ENCODE data around the gene GBGT1.

DNA sequence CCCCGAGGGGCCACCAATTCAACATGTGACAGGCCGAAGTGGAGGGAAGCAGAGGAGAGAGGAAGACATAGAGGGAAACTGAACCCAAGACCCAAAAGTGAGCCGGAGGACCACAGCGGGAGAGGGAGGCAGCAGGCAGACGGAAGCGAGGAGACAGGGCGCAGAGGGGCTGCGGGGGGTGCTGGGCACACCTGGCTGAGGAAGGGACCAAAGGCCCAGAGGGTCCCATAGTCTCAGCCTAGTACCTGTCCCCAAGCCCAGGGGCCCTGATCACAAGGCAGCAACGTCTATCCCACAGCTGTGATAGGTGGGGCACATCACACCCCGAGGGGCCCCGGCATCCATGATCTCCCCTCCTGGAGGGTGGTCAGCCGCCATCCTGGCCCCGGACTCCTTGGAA, 35.6 kb downstream of the GBGT1 start:
- TF ChIP-seq, protein P1, sequence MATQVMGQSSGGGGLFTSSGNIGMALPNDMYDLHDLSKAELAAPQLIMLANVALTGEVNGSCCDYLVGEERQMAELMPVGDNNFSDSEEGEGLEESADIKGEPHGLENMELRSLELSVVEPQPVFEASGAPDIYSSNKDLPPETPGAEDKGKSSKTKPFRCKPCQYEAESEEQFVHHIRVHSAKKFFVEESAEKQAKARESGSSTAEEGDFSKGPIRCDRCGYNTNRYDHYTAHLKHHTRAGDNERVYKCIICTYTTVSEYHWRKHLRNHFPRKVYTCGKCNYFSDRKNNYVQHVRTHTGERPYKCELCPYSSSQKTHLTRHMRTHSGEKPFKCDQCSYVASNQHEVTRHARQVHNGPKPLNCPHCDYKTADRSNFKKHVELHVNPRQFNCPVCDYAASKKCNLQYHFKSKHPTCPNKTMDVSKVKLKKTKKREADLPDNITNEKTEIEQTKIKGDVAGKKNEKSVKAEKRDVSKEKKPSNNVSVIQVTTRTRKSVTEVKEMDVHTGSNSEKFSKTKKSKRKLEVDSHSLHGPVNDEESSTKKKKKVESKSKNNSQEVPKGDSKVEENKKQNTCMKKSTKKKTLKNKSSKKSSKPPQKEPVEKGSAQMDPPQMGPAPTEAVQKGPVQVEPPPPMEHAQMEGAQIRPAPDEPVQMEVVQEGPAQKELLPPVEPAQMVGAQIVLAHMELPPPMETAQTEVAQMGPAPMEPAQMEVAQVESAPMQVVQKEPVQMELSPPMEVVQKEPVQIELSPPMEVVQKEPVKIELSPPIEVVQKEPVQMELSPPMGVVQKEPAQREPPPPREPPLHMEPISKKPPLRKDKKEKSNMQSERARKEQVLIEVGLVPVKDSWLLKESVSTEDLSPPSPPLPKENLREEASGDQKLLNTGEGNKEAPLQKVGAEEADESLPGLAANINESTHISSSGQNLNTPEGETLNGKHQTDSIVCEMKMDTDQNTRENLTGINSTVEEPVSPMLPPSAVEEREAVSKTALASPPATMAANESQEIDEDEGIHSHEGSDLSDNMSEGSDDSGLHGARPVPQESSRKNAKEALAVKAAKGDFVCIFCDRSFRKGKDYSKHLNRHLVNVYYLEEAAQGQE (IDR thresholded peaks at IDR 0.05; ENCODE audit: insufficient read depth in 1 of 2, low read depth in 2 of 2, low read length in 1 of 2), result no peak
- TF ChIP-seq, protein P2, sequence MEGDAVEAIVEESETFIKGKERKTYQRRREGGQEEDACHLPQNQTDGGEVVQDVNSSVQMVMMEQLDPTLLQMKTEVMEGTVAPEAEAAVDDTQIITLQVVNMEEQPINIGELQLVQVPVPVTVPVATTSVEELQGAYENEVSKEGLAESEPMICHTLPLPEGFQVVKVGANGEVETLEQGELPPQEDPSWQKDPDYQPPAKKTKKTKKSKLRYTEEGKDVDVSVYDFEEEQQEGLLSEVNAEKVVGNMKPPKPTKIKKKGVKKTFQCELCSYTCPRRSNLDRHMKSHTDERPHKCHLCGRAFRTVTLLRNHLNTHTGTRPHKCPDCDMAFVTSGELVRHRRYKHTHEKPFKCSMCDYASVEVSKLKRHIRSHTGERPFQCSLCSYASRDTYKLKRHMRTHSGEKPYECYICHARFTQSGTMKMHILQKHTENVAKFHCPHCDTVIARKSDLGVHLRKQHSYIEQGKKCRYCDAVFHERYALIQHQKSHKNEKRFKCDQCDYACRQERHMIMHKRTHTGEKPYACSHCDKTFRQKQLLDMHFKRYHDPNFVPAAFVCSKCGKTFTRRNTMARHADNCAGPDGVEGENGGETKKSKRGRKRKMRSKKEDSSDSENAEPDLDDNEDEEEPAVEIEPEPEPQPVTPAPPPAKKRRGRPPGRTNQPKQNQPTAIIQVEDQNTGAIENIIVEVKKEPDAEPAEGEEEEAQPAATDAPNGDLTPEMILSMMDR (IDR thresholded peaks at IDR 0.05), result no peak
- no peak for TF ChIP-seq POLR2AphosphoS5 (IDR thresholded peaks at IDR 0.05; ENCODE audit: low read depth, low read length)
- no peak for TF ChIP-seq SIN3A (IDR thresholded peaks at IDR 0.05; ENCODE audit: borderline replicate concordance, insufficient read depth, low read depth, low read length)
- TF ChIP-seq TCF7L2 (IDR thresholded peaks at IDR 0.05; ENCODE audit: low read depth, low read length), result no peak

Measured in Panc1 (cell line).